Esophagus squamous epithelium (tissue), 4 donors: ENCODE data around the gene OTUD5.

Experiments used
- POLR2A ChIP-seq, 4 donors: fragments of 450-650 bp; IDR thresholded peaks; one replicate each; pipeline ENCODE4 v1.6.1; 2017; ENCODE audit warnings: antibody characterized with exemption in 4 of 4, mild to moderate bottlenecking in 4 of 4, moderate library complexity in 3 of 4
- TF ChIP-seq, protein P1 (sequence below), 6 experiments: fragments of 450-650 bp in 4 of 6; fragments of 200-600 bp in 2 of 6; sonication (generic) in 2 of 6; IDR thresholded peaks; one replicate each; pipeline ENCODE4 v1.5.1; 2016 to 2019; ENCODE audit warnings: antibody characterized with exemption in 6 of 6, mild to moderate bottlenecking in 4 of 6, moderate library complexity in 4 of 6

DNA sequence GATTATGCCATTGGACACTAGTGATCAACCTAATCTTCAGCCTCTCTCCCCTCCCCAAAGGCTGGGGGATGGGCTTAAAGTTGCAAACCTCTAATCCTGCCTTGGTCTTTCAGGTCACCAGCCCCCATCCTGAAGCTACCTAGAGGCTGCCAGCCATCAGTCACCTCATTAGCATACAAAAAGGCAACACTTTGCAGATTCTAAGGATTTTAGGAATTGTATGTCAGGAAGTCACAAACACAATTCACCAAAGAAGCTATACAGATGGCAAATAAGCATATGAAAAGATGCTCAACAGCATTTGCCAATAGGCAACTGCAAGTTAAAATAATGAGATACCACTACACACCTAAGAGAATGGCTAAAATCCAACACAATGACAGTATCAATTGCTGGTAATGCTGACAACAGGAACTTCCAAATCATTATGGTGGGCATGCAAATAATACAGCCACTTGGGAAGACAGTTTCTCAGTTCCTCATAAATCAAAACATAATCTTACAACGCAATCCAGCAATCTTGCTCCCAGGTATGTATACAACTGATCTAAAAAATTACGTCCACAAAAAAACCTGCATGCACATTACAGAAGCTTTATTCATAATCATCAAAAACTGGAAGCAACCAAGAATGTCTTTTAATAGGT is 29.5 kb downstream of the OTUD5 start:
- TF ChIP-seq, protein P1, sequence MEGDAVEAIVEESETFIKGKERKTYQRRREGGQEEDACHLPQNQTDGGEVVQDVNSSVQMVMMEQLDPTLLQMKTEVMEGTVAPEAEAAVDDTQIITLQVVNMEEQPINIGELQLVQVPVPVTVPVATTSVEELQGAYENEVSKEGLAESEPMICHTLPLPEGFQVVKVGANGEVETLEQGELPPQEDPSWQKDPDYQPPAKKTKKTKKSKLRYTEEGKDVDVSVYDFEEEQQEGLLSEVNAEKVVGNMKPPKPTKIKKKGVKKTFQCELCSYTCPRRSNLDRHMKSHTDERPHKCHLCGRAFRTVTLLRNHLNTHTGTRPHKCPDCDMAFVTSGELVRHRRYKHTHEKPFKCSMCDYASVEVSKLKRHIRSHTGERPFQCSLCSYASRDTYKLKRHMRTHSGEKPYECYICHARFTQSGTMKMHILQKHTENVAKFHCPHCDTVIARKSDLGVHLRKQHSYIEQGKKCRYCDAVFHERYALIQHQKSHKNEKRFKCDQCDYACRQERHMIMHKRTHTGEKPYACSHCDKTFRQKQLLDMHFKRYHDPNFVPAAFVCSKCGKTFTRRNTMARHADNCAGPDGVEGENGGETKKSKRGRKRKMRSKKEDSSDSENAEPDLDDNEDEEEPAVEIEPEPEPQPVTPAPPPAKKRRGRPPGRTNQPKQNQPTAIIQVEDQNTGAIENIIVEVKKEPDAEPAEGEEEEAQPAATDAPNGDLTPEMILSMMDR (IDR thresholded peaks at IDR 0.05): no peak
- TF ChIP-seq POLR2A (IDR thresholded peaks at IDR 0.05): no peak
